ENCODE data around the gene FN1. TPM values are rescaled to one million over a fixed set of nuclear protein-coding genes. Genes with fewer than 3 reads are reported as not detected.
"Not testable (repeated sequence)": the region's sequence is repeated elsewhere in the genome, so short reads cannot be mapped to it uniquely, and the experiment has no call there.

FN1 gene
- total and polyA plus RNA-seq, 2 donors (not counting 1 experiment from before 2014, with no cell fraction given): 3,629 to 5,906 TPM

DNA sequence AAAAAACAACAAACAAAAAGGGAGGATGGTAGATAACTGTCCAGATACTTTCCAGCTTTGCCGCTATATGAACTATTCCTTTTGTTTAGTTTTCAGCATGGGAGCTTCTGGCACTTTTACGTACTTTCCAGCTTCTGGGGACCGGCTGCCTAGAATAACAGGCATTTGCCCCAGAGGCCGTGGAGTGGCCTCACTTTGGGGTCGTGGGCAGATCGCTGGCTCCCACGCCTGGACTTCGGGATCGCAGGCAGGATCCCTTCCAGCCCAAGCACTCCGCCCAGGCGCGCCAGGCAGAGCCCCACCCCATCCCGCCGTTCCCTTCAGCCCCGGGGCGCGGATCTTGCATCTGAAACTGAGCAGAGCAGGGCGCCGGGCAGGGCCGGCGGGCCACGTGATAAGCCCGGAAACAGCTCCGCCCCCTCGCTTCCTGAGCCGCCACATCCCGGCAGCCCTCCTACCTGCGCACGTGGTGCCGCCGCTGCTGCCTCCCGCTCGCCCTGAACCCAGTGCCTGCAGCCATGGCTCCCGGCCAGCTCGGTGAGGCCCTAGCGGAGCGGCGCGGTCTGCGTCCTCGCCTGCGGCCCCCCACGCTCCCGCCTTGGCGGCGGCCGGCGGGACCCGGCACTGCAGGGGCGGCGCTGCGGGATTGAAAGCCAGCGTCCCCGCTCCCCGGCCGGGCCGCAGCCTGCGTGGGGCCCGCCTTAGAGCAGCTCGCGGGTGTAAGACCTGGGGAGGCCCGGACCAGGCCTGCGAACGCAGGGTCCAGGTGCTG lies 124.1 kb downstream of the FN1 start, which contains the start of gene ATIC:
Gene ATIC (plus strand): TSS at position 435 of the 772 bp plus-strand sequence. CDS start 84 bp downstream, at position 519.
- TF ChIP-seq EZH2 (IDR thresholded peaks at IDR 0.05; ENCODE audit: low read length, missing control alignments): no peak
- TF ChIP-seq, protein P1, sequence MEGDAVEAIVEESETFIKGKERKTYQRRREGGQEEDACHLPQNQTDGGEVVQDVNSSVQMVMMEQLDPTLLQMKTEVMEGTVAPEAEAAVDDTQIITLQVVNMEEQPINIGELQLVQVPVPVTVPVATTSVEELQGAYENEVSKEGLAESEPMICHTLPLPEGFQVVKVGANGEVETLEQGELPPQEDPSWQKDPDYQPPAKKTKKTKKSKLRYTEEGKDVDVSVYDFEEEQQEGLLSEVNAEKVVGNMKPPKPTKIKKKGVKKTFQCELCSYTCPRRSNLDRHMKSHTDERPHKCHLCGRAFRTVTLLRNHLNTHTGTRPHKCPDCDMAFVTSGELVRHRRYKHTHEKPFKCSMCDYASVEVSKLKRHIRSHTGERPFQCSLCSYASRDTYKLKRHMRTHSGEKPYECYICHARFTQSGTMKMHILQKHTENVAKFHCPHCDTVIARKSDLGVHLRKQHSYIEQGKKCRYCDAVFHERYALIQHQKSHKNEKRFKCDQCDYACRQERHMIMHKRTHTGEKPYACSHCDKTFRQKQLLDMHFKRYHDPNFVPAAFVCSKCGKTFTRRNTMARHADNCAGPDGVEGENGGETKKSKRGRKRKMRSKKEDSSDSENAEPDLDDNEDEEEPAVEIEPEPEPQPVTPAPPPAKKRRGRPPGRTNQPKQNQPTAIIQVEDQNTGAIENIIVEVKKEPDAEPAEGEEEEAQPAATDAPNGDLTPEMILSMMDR (conservative IDR thresholded peaks at IDR 0.05 in 1 of 2, IDR thresholded peaks at IDR 0.05 in 1 of 2; ENCODE audit: low read depth in 1 of 2, low read length in 2 of 2): no peak
- no peaks in the 10 kb centered on the region for H3K36me3 ChIP-seq (ENCODE audit: control insufficient read depth, insufficient read depth, low read length)
- no peaks in the 10 kb centered on the region for H4K20me1 ChIP-seq (ENCODE audit: control insufficient read depth, extremely low read depth, insufficient read depth, low read length)
- peak within 1 kb of the TSS; percentile 78 for H3K9ac ChIP-seq (ENCODE audit: insufficient read depth, low read length)
- H3K4me2 ChIP-seq (ENCODE audit: extremely low read depth, insufficient read depth, low read length): peak within 1 kb of the TSS; percentile 100
- H3K27me3 ChIP-seq (ENCODE audit: control insufficient read depth, insufficient read depth, low read length): no peaks in the 10 kb centered on the region
- peaks cover 4% of the 10 kb centered on the region for H3K79me2 ChIP-seq (ENCODE audit: control insufficient read depth, insufficient read depth, low read length)
- peak; percentile 91 to 94 for DNase-seq (ENCODE audit: low read depth in 2 of 2)
- no peaks in the 10 kb centered on the region for H3K9me3 ChIP-seq (ENCODE audit: control insufficient read depth, insufficient read depth, low read depth, low read length)
- H2AFZ ChIP-seq (ENCODE audit: low read length): peak within 1 kb of the TSS; percentile 92
- peaks cover 5% of the 10 kb centered on the region for H3K4me1 ChIP-seq (ENCODE audit: control insufficient read depth, extremely low read depth, insufficient read depth, low read length)
- peak within 1 kb of the TSS; percentile 88 for H3K27ac ChIP-seq (ENCODE audit: insufficient read depth, low read length)
- peak within 1 kb of the TSS; percentile 73 to 95 (median 84) for H3K4me3 ChIP-seq (replicated peaks in 1 of 4; ENCODE audit: control extremely low read depth in 1 of 4, insufficient read depth in 1 of 4, low read depth in 3 of 4, low read length in 4 of 4)

DNA sequence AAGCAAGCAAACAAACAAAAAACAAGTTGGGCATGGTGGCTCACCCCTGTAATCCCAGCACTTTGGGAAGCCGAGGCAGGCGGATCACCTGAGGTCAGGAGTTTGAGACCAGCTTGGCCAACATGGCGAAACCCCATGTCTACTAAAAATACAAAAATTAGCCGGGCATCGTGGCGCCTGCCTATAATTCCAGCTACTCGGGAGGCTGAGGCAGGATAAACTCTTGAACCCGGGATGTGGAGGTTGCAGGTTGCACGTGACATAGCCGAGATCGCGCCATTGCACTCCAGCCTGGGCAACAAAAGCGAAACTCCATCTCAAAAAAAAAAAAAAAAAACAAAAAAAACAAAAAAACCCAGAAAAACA lies 124.6 kb downstream of the FN1 start:
- H3K36me3 ChIP-seq (ENCODE audit: control insufficient read depth, insufficient read depth, low read length); H3K9ac ChIP-seq (ENCODE audit: insufficient read depth, low read length); H3K4me1 ChIP-seq (ENCODE audit: control insufficient read depth, extremely low read depth, insufficient read depth, low read length); H3K9me3 ChIP-seq (ENCODE audit: control insufficient read depth, insufficient read depth, low read depth, low read length); DNase-seq (ENCODE audit: low read depth in 2 of 2); H4K20me1 ChIP-seq (ENCODE audit: control insufficient read depth, extremely low read depth, insufficient read depth, low read length); H3K79me2 ChIP-seq (ENCODE audit: control insufficient read depth, insufficient read depth, low read length); H3K27me3 ChIP-seq (ENCODE audit: control insufficient read depth, insufficient read depth, low read length): not testable (repeated sequence)
- H3K4me2 ChIP-seq (ENCODE audit: extremely low read depth, insufficient read depth, low read length): peak overlapping the region; percentile 100
- peak overlapping the region; percentile 88 for H3K27ac ChIP-seq (ENCODE audit: insufficient read depth, low read length)
- peak overlapping the region; percentile 73 to 95 (median 84) for H3K4me3 ChIP-seq (replicated peaks in 1 of 4; ENCODE audit: control extremely low read depth in 1 of 4, insufficient read depth in 1 of 4, low read depth in 3 of 4, low read length in 4 of 4)
- peak overlapping the region; percentile 41 for H2AFZ ChIP-seq (ENCODE audit: low read length)

Other genes with a start within 250 kb of the FN1 start
- 35.4 and 40.3 TPM in 2 replicates for gene ATIC, start 124.0 kb downstream of the FN1 start, total RNA-seq
- gene ATIC, start 124.0 kb downstream of the FN1 start, polyA plus RNA-seq: 92.7 and 119 TPM in 2 replicates